NCI-H526 (cell line): ENCODE results near the gene DOCK10.

Source experiments
- DNase-seq, 2 experiments: peaks; one replicate each; lab custom pipeline; 2025; lab: John Stamatoyannopoulos, UW

The DOCK10 gene

GRCh38 chr2:224775647-224776046 lies 266.6 kb downstream of the DOCK10 start:
- DNase-seq, result no peak

- no peak for DNase-seq
Observed at GRCh38 chr2:224774735-224775134, 267.5 kb downstream of the DOCK10 start.

GRCh38 chr2:224772494-224772893 lies 269.8 kb downstream of the DOCK10 start:
- DNase-seq, result no peak

GRCh38 chr2:224769489-224769888 lies 272.8 kb downstream of the DOCK10 start:
- no peak for DNase-seq

GRCh38 chr2:224764565-224765236 lies 277.6 kb downstream of the DOCK10 start:
- DNase-seq, result no peak

GRCh38 chr2:224757934-224758548 lies 284.2 kb downstream of the DOCK10 start:
- DNase-seq, result no peak

GRCh38 chr2:224753743-224754540 lies 288.3 kb downstream of the DOCK10 start:
- DNase-seq, result no peak

- no peak for DNase-seq
Observed at GRCh38 chr2:224751996-224752698, 290.1 kb downstream of the DOCK10 start.

- DNase-seq, result peak in 1 of 2 experiments; percentile 1
Observed at GRCh38 chr2:224749136-224749535, 293.1 kb downstream of the DOCK10 start.

- no peak for DNase-seq
Observed at GRCh38 chr2:224747765-224748164, 294.5 kb downstream of the DOCK10 start.

GRCh38 chr2:224736227-224736626 lies 306.0 kb downstream of the DOCK10 start:
- no peak for DNase-seq

GRCh38 chr2:224734949-224735348 lies 307.3 kb downstream of the DOCK10 start:
- no peak for DNase-seq

GRCh38 chr2:224731665-224732064 lies 310.6 kb downstream of the DOCK10 start:
- no peak for DNase-seq

- no peak for DNase-seq
Observed at GRCh38 chr2:224729435-224729834, 312.8 kb downstream of the DOCK10 start.

- no peak for DNase-seq
Observed at GRCh38 chr2:224724331-224724730, 317.9 kb downstream of the DOCK10 start.

- no peak for DNase-seq
Observed at GRCh38 chr2:224723586-224724217, 318.6 kb downstream of the DOCK10 start.

- DNase-seq, result no peak
Observed at GRCh38 chr2:224722770-224723169, 319.5 kb downstream of the DOCK10 start.

GRCh38 chr2:224722250-224722649 lies 320.0 kb downstream of the DOCK10 start:
- no peak for DNase-seq

GRCh38 chr2:224716921-224717320 lies 325.3 kb downstream of the DOCK10 start:
- DNase-seq, result no peak

GRCh38 chr2:224716201-224716600 lies 326.1 kb downstream of the DOCK10 start, which contains the start of gene CCDC195:
TSS of gene CCDC195 (minus strand) at chr2:224716365. CDS start at chr2:224716365, 0 bp downstream.
- no peak for DNase-seq
